ENCODE results near the gene FAM236A. TPM values are rescaled to one million over a fixed set of nuclear protein-coding genes. Genes with fewer than 3 reads are reported as not detected.
"Not testable (repeated sequence)": the region's sequence is repeated elsewhere in the genome, so short reads cannot be mapped to it uniquely, and the experiment has no call there.

The FAM236A gene
- total RNA-seq (2013), result not detected
- not detected for polyA plus RNA-seq
- polyA minus RNA-seq, result not detected in 2 replicates
- 0 reads per million in 11 experiments for total RNA-seq

DNA sequence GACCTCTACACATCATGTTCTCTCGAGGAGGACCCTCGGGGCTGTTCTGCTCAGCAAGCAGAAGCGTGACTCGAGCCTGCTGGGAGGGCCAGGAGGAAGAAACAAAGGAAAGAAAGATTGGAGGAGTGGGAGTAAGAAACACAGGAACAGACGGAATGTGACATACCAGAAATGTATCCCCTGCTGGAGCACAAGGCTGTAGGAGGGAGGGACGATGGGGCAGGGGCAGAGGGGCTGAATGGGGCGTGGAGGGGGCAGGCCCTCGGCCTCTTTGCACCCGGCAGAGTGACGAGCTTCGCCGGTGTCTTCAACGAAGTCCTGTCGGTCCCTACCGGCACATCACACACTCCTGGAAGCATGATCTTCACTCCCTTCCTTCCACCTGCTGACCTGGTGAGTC lies at the start of gene FAM236A:
FAM236A (plus strand) TSS at position 301 of the 400 bp plus-strand sequence; CDS start at position 358, 57 bp downstream.
- H3K27me3 Mint-ChIP-seq (ENCODE audit: low read depth in 3 of 3); H3K27ac Mint-ChIP-seq; H3K4me1 ChIP-seq (ENCODE audit: control insufficient read depth in 1 of 2, insufficient read depth in 2 of 2, low read length in 2 of 2); H2AFZ ChIP-seq (ENCODE audit: insufficient read depth, low read depth, low read length, poor library complexity, severe bottlenecking); H3K36me3 ChIP-seq (replicated peaks in 1 of 2; ENCODE audit: control insufficient read depth in 1 of 2, insufficient read depth in 2 of 2, low read length in 2 of 2); H3K9ac ChIP-seq (ENCODE audit: insufficient read depth, low read length, poor library complexity, severe bottlenecking); DNase-seq; H4K20me1 ChIP-seq (ENCODE audit: insufficient read depth, low read length); H3K9me3 ChIP-seq (replicated peaks in 1 of 2; ENCODE audit: control insufficient read depth in 1 of 2, insufficient read depth in 1 of 2, low read length in 2 of 2); H3K4me2 ChIP-seq (replicated peaks; ENCODE audit: extremely low read depth, low read length, poor library complexity, severe bottlenecking); H3K27ac ChIP-seq (ENCODE audit: low read depth in 1 of 2, low read length in 2 of 2); intact Hi-C loops (cut with micrococcal nuclease); H3K79me2 ChIP-seq (ENCODE audit: insufficient read depth, low read length); H3K36me3 Mint-ChIP-seq; H3K4me3 Mint-ChIP-seq; H3K4me1 Mint-ChIP-seq; H3K4me3 ChIP-seq (replicated peaks in 1 of 3; ENCODE audit: low read depth in 2 of 3, low read length in 3 of 3); H3K9me3 Mint-ChIP-seq; H3K27me3 ChIP-seq (ENCODE audit: control insufficient read depth in 2 of 2, insufficient read depth in 2 of 2, low read length in 2 of 2): not testable (repeated sequence)
- whole genome bisulfite sequencing (ENCODE audit: insufficient coverage), result no CpG with 5 or more reads among the region's 15 CpGs

DNA sequence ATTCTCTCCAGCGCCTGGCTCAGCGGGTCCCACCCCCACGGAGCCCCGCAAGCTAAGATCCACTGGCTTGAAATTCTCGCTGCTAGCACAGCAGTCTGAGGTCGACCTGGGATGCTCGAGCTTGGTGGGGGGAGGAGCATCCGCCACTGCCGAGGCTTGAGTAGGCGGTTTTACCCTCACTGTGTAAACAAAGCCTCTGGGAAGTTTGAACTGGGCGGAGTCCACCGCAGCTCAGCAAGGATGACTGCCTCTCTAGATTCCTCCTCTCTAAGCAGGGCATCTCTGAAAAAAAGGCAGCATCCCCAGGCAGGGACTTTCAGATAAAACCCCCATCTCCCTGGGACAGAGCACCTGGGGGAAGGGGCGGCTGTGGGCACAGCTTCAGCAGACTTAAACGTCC lies 48.3 kb upstream of the FAM236A start:
- H3K36me3 Mint-ChIP-seq; H3K79me2 ChIP-seq (ENCODE audit: insufficient read depth, low read length); H3K36me3 ChIP-seq (replicated peaks in 1 of 2; ENCODE audit: control insufficient read depth in 1 of 2, insufficient read depth in 2 of 2, low read length in 2 of 2); H4K20me1 ChIP-seq (ENCODE audit: insufficient read depth, low read length); H3K27me3 ChIP-seq (ENCODE audit: control insufficient read depth in 2 of 2, insufficient read depth in 2 of 2, low read length in 2 of 2); H3K4me2 ChIP-seq (replicated peaks; ENCODE audit: extremely low read depth, low read length, poor library complexity, severe bottlenecking); H2AFZ ChIP-seq (ENCODE audit: insufficient read depth, low read depth, low read length, poor library complexity, severe bottlenecking); H3K27ac Mint-ChIP-seq; H3K27ac ChIP-seq (ENCODE audit: low read depth in 1 of 2, low read length in 2 of 2); H3K4me3 Mint-ChIP-seq; H3K4me1 Mint-ChIP-seq; intact Hi-C loops (cut with micrococcal nuclease); DNase-seq; H3K9me3 ChIP-seq (replicated peaks in 1 of 2; ENCODE audit: control insufficient read depth in 1 of 2, insufficient read depth in 1 of 2, low read length in 2 of 2); H3K9ac ChIP-seq (ENCODE audit: insufficient read depth, low read length, poor library complexity, severe bottlenecking); H3K4me1 ChIP-seq (ENCODE audit: control insufficient read depth in 1 of 2, insufficient read depth in 2 of 2, low read length in 2 of 2); H3K9me3 Mint-ChIP-seq; H3K27me3 Mint-ChIP-seq (ENCODE audit: low read depth in 3 of 3); H3K4me3 ChIP-seq (replicated peaks in 1 of 3; ENCODE audit: low read depth in 2 of 3, low read length in 3 of 3): not testable (repeated sequence)
- WGBS (ENCODE audit: insufficient coverage), result no CpG with 5 or more reads among the region's 14 CpGs

DNA sequence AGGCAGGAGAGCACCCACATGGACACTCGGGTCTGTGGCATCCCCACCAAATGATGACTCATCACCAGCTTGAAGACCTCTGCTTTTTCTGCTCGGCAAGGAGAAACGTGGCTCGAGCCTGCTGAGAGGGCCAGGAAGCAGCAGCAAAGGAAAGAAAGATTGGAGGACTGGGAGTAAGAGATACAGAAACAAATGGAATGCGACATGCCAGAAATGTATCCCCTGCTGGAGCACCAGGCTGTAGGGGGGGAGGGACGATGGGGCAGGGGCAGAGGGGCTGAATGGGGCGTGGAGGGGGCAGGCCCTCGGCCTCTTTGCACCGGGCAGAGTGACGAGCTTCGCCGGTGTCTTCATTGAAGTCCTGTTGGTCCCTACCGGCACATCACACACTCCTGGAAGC lies 25.7 kb upstream of the FAM236A start, which contains the start of gene FAM236C:
FAM236C (plus strand) TSS at position 301 of the 400 bp plus-strand sequence. CDS start 100 bp downstream, outside the sequence.
- H3K27me3 ChIP-seq (ENCODE audit: control insufficient read depth in 2 of 2, insufficient read depth in 2 of 2, low read length in 2 of 2); H3K79me2 ChIP-seq (ENCODE audit: insufficient read depth, low read length); H3K4me3 ChIP-seq (replicated peaks in 1 of 3; ENCODE audit: low read depth in 2 of 3, low read length in 3 of 3); H3K9me3 ChIP-seq (replicated peaks in 1 of 2; ENCODE audit: control insufficient read depth in 1 of 2, insufficient read depth in 1 of 2, low read length in 2 of 2); H2AFZ ChIP-seq (ENCODE audit: insufficient read depth, low read depth, low read length, poor library complexity, severe bottlenecking); intact Hi-C loops (cut with micrococcal nuclease); H3K4me2 ChIP-seq (replicated peaks; ENCODE audit: extremely low read depth, low read length, poor library complexity, severe bottlenecking); H3K4me1 ChIP-seq (ENCODE audit: control insufficient read depth in 1 of 2, insufficient read depth in 2 of 2, low read length in 2 of 2); H3K27ac ChIP-seq (ENCODE audit: low read depth in 1 of 2, low read length in 2 of 2); H4K20me1 ChIP-seq (ENCODE audit: insufficient read depth, low read length); H3K4me1 Mint-ChIP-seq; H3K36me3 ChIP-seq (replicated peaks in 1 of 2; ENCODE audit: control insufficient read depth in 1 of 2, insufficient read depth in 2 of 2, low read length in 2 of 2); H3K4me3 Mint-ChIP-seq; H3K9ac ChIP-seq (ENCODE audit: insufficient read depth, low read length, poor library complexity, severe bottlenecking); H3K9me3 Mint-ChIP-seq; DNase-seq; H3K36me3 Mint-ChIP-seq; H3K27me3 Mint-ChIP-seq (ENCODE audit: low read depth in 3 of 3); H3K27ac Mint-ChIP-seq: not testable (repeated sequence)
- no CpG with 5 or more reads among the region's 13 CpGs for WGBS (ENCODE audit: insufficient coverage)

GRCh38 chrX:72916096-72916495 lies 21.9 kb upstream of the FAM236A start:
- H3K4me1 Mint-ChIP-seq; H3K27ac ChIP-seq (ENCODE audit: low read depth in 1 of 2, low read length in 2 of 2); H3K4me2 ChIP-seq (replicated peaks; ENCODE audit: extremely low read depth, low read length, poor library complexity, severe bottlenecking); H3K9me3 Mint-ChIP-seq; H3K27me3 Mint-ChIP-seq (ENCODE audit: low read depth in 3 of 3); H3K27ac Mint-ChIP-seq; H3K79me2 ChIP-seq (ENCODE audit: insufficient read depth, low read length); H3K4me3 ChIP-seq (replicated peaks in 1 of 3; ENCODE audit: low read depth in 2 of 3, low read length in 3 of 3); H3K9me3 ChIP-seq (replicated peaks in 1 of 2; ENCODE audit: control insufficient read depth in 1 of 2, insufficient read depth in 1 of 2, low read length in 2 of 2); H3K9ac ChIP-seq (ENCODE audit: insufficient read depth, low read length, poor library complexity, severe bottlenecking); H3K36me3 Mint-ChIP-seq; DNase-seq; H4K20me1 ChIP-seq (ENCODE audit: insufficient read depth, low read length); H3K4me1 ChIP-seq (ENCODE audit: control insufficient read depth in 1 of 2, insufficient read depth in 2 of 2, low read length in 2 of 2); H3K36me3 ChIP-seq (replicated peaks in 1 of 2; ENCODE audit: control insufficient read depth in 1 of 2, insufficient read depth in 2 of 2, low read length in 2 of 2); H3K4me3 Mint-ChIP-seq; H3K27me3 ChIP-seq (ENCODE audit: control insufficient read depth in 2 of 2, insufficient read depth in 2 of 2, low read length in 2 of 2); H2AFZ ChIP-seq (ENCODE audit: insufficient read depth, low read depth, low read length, poor library complexity, severe bottlenecking); intact Hi-C loops (cut with micrococcal nuclease): not testable (repeated sequence)
- no CpG with 5 or more reads among the region's 5 CpGs for WGBS (ENCODE audit: insufficient coverage)
